Measurements from ENCODE around the gene DOCK11.

DOCK11 gene

DNA sequence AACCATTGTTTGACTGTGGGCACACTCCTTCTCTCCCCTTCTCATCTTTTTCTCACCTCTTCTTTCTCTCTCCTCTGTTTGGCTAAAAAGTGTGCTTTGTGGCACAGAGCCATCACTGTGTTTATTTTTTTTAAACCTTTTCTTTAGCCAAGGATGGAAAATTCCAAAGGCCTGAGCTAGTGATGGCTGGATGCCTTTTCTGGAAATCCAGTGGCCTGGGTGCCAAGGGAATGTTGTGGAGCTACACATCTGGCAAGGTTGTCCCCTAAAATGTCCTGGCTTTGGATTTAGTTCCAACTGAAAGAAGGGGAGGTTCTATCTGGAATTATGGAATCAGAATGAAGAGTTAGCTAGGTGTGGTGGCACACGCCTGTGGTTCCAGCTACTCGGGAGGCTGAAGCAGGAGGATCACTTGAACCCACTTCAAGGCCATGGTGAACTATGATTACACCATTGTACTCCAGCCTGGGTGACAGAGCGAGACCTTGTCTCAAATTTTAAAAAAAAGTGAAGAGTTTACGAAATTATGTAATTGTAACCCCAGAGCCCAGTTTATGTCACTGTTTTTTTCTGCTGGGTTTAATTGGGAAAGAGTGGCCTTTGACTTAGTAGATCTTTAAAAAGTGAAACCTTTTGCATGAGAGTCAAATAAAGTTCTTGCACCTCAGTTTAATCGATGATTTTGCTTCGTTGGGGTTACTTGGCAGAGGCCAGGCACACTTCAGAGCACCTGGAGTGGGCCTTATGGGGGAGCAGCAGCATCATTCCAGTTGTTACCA lies 17.7 kb downstream of the DOCK11 start:
- H3F3A ChIP-seq (ENCODE audit: low read depth): no peaks in the 10 kb centered on the region
- peaks cover 5% of the 10 kb centered on the region; the same call in 1 of the 2 replicates for H3K36me3 ChIP-seq (ENCODE audit: insufficient read depth, low read length)
- no peaks in the 10 kb centered on the region for H3K9me2 ChIP-seq (replicated peaks; ENCODE audit: low read depth, low read length)
- peaks cover 34% of the 10 kb centered on the region; the same call in 1 of the 2 replicates for H3K79me2 ChIP-seq (ENCODE audit: insufficient read depth, low read length)
- H4K20me1 ChIP-seq (ENCODE audit: insufficient read depth, low read length, poor library complexity, severe bottlenecking): no peaks in the 10 kb centered on the region
- no peaks in the 10 kb centered on the region for H3K4me1 ChIP-seq (ENCODE audit: insufficient read depth, low read length, poor library complexity, severe bottlenecking)
- H3K9ac ChIP-seq (ENCODE audit: low read depth, low read length, poor library complexity, severe bottlenecking): no peak overlapping the region
- H3K9me3 ChIP-seq (ENCODE audit: insufficient read depth, low read depth, low read length): no peaks in the 10 kb centered on the region
- H3K27me3 ChIP-seq (ENCODE audit: insufficient read depth, low read length, poor library complexity, severe bottlenecking): no peaks in the 10 kb centered on the region
- no peak for TF ChIP-seq EZH2phosphoT487 (IDR thresholded peaks at IDR 0.05; ENCODE audit: borderline replicate concordance)
- TF ChIP-seq CTCF (conservative IDR thresholded peaks at IDR 0.05; ENCODE audit: low read length): no peak
- no peak overlapping the region for H2AFZ ChIP-seq (ENCODE audit: low read length)
- no peak overlapping the region for H3K4me2 ChIP-seq (ENCODE audit: low read depth, low read length, poor library complexity, severe bottlenecking)
- H3K4me3 ChIP-seq (ENCODE audit: low read length, poor library complexity, severe bottlenecking): no peak overlapping the region

DNA sequence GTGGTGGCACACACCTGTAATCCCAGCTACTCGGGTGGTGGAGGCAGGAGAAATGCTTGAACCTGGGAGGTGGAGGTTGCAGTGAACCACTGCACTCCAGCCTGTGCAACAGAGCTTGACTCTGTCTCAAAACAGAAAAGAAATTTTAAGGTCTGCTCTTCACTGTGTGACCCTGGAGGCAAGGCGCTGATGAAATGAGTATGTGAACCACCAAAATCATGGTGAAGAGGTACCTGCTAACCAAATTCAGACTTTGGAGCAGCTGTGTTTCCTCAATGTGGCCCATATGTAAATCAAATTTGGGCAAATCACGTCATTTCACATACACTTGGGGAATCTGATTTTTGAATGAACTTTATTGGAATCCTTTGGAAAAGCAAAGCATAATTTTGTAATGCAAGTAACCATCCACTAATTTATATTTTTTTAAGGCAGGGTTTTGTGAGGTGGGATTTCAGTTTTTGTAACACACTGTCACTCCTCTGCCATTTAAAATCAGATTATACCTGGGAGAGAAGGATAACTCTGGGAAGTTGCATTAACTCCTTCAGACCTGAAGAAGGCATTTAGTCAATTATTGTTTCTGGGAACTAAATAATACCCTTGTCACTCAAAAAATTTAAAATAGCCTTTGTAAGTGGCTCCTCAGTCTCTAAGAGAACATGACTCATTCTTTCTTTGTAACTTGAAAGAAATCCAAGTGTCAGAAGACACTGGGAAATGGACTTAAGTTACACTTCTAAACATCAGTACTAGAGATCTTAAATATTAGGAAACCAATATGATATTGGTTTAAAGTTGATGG lies 24.0 kb downstream of the DOCK11 start:
- no peak overlapping the region for H3K4me2 ChIP-seq (ENCODE audit: low read depth, low read length, poor library complexity, severe bottlenecking)
- H3K9ac ChIP-seq (ENCODE audit: low read depth, low read length, poor library complexity, severe bottlenecking): no peak overlapping the region
- no peaks in the 10 kb centered on the region for H3F3A ChIP-seq (ENCODE audit: low read depth)
- H3K36me3 ChIP-seq (ENCODE audit: insufficient read depth, low read length): peaks cover 4% of the 10 kb centered on the region; the same call in 1 of the 2 replicates
- H3K4me3 ChIP-seq (ENCODE audit: low read length, poor library complexity, severe bottlenecking): no peak overlapping the region
- no peaks in the 10 kb centered on the region for H3K27me3 ChIP-seq (ENCODE audit: insufficient read depth, low read length, poor library complexity, severe bottlenecking)
- H3K4me1 ChIP-seq (ENCODE audit: insufficient read depth, low read length, poor library complexity, severe bottlenecking): no peaks in the 10 kb centered on the region
- H3K9me3 ChIP-seq (ENCODE audit: insufficient read depth, low read depth, low read length): no peaks in the 10 kb centered on the region
- peaks cover 17% of the 10 kb centered on the region; the same call in 1 of the 2 replicates for H3K79me2 ChIP-seq (ENCODE audit: insufficient read depth, low read length)
- no peak overlapping the region for H2AFZ ChIP-seq (ENCODE audit: low read length)
- H3K9me2 ChIP-seq (replicated peaks; ENCODE audit: low read depth, low read length): no peaks in the 10 kb centered on the region
- no peak for TF ChIP-seq EZH2phosphoT487 (IDR thresholded peaks at IDR 0.05; ENCODE audit: borderline replicate concordance)
- no peak for TF ChIP-seq CTCF (conservative IDR thresholded peaks at IDR 0.05; ENCODE audit: low read length)
- no peaks in the 10 kb centered on the region for H4K20me1 ChIP-seq (ENCODE audit: insufficient read depth, low read length, poor library complexity, severe bottlenecking)

GRCh38 chrX:118520216-118521206 lies 24.9 kb downstream of the DOCK11 start:
- H3K79me2 ChIP-seq (ENCODE audit: insufficient read depth, low read length): peaks cover 15% of the 10 kb centered on the region; the same call in 1 of the 2 replicates

More at GRCh38 chrX:118520216-118521206, 24.9 kb downstream of the DOCK11 start:
- Histone ChIP-seq H4K20me1 (ENCODE audit: insufficient read depth, low read length, poor library complexity, severe bottlenecking) (no peaks in the 10 kb centered on the region), H3K4me3 (ENCODE audit: low read length, poor library complexity, severe bottlenecking) (no peak overlapping the region), H3K9ac (ENCODE audit: low read depth, low read length, poor library complexity, severe bottlenecking) (no peak overlapping the region), H3K9me2 (replicated peaks; ENCODE audit: low read depth, low read length) (no peaks in the 10 kb centered on the region), H3K4me1 (ENCODE audit: insufficient read depth, low read length, poor library complexity, severe bottlenecking) (no peaks in the 10 kb centered on the region), H3K4me2 (ENCODE audit: low read depth, low read length, poor library complexity, severe bottlenecking) (no peak overlapping the region), H2AFZ (ENCODE audit: low read length) (no peak overlapping the region), H3K9me3 (ENCODE audit: insufficient read depth, low read depth, low read length) (no peaks in the 10 kb centered on the region), H3K36me3 (ENCODE audit: insufficient read depth, low read length) (no peaks in the 10 kb centered on the region), H3K27me3 (ENCODE audit: insufficient read depth, low read length, poor library complexity, severe bottlenecking) (no peaks in the 10 kb centered on the region), H3F3A (ENCODE audit: low read depth) (no peaks in the 10 kb centered on the region)
- no peak for TF ChIP-seq CTCF (conservative IDR thresholded peaks at IDR 0.05; ENCODE audit: low read length)
- TF ChIP-seq EZH2phosphoT487 (IDR thresholded peaks at IDR 0.05; ENCODE audit: borderline replicate concordance): no peak
